Measurements from ENCODE around the gene CNOT6. TPM values are rescaled to one million over a fixed set of nuclear protein-coding genes. Genes with fewer than 3 reads are reported as not detected.

CNOT6 gene
- total and polyA plus RNA-seq, 3 donors from 2014 or later, result 22.1 to 29.7 (median 28.9) TPM

DNA sequence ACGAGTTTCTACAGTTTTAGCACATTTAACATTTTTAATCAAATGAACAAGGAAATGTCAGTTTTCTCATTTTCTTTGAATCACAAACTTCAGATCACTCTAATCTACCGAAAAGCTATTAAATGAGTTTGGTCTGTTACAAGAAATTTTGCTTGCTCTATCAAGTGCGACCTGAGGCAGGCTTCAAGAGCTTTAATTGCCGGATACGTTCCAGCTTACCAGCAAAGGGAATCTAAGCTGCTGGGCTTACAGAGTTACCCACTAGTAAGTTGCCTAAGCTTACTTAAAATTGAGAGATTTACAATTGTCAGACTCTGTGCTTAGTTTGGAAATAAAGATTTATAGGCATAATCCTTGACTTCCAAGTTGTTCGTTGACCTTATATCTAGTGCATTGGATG, 86.5 kb downstream of the CNOT6 start:
- intact Hi-C loops (cut with DNase I; ENCODE audit: low total_unique reads), result no loop called here
- H3K9me3 ChIP-seq, result no peaks in the 10 kb centered on the region
- DNase-seq, result no peak
- H3K36me3 ChIP-seq (ENCODE audit: low read depth, missing control alignments), result no peaks in the 10 kb centered on the region
- no peak for TF ChIP-seq POLR2A (IDR thresholded peaks at IDR 0.05)
- TF ChIP-seq, protein P1, sequence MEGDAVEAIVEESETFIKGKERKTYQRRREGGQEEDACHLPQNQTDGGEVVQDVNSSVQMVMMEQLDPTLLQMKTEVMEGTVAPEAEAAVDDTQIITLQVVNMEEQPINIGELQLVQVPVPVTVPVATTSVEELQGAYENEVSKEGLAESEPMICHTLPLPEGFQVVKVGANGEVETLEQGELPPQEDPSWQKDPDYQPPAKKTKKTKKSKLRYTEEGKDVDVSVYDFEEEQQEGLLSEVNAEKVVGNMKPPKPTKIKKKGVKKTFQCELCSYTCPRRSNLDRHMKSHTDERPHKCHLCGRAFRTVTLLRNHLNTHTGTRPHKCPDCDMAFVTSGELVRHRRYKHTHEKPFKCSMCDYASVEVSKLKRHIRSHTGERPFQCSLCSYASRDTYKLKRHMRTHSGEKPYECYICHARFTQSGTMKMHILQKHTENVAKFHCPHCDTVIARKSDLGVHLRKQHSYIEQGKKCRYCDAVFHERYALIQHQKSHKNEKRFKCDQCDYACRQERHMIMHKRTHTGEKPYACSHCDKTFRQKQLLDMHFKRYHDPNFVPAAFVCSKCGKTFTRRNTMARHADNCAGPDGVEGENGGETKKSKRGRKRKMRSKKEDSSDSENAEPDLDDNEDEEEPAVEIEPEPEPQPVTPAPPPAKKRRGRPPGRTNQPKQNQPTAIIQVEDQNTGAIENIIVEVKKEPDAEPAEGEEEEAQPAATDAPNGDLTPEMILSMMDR (IDR thresholded peaks at IDR 0.05), result no peak
- 77 to 79% methylated on average over 6 of the region's 6 CpGs for WGBS, 2 donors
- H3K27me3 ChIP-seq, result no peaks in the 10 kb centered on the region
- H3K4me1 ChIP-seq, result no peaks in the 10 kb centered on the region
- no peak overlapping the region for H3K4me3 ChIP-seq
- H3K27ac ChIP-seq, result no peak overlapping the region

DNA sequence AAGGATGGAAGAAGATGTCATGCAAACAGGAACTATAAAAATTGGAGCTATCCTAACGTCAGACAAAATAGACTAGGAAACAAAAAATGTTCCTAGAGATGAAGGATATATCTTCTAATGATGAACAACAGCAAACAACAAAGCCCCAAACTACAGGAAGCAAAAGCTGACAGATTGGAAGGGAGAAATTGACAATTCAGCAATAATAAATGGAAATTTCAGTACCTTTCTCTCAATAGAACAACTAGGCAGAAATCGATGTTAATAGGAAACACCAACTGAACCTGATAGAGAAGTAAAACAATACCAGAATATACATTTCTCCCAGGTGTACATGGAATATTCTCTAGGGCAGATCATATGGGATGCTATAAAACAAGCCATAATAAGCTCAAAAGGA, 89.6 kb downstream of the CNOT6 start:
- no peak overlapping the region for H3K27ac ChIP-seq
- DNase-seq, result no peak
- no peak for TF ChIP-seq POLR2A (IDR thresholded peaks at IDR 0.05)
- WGBS, 2 donors, result 60 to 73% methylated on average over 2 of the region's 2 CpGs
- no peaks in the 10 kb centered on the region for H3K4me1 ChIP-seq
- no peaks in the 10 kb centered on the region for H3K36me3 ChIP-seq (ENCODE audit: low read depth, missing control alignments)
- no peak overlapping the region for H3K4me3 ChIP-seq
- intact Hi-C loops (cut with DNase I; ENCODE audit: low total_unique reads), result no loop called here
- H3K9me3 ChIP-seq, result no peaks in the 10 kb centered on the region
- H3K27me3 ChIP-seq, result no peaks in the 10 kb centered on the region

DNA sequence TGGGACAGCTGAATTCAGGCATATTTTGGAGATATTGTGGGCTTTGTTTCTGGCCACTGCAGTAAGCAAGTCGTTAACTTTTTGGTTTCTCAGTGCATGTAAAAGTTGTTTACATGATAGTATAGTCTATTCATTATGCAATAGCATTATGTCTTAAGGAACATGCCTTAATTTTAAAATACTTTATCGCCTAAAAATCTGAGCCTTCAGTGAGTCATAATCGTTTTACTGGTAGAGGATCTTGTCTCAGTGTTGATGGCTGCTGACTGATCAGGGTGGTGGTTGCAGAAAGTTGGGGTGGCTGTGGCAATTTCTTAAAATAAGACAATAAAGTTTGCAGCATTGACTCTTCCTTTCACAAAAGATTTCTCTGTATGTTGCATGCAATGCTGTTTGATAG, 92.0 kb downstream of the CNOT6 start:
- no peaks in the 10 kb centered on the region for H3K4me1 ChIP-seq
- no peak for DNase-seq
- no peak overlapping the region for H3K4me3 ChIP-seq
- no peak for TF ChIP-seq POLR2A (IDR thresholded peaks at IDR 0.05)
- TF ChIP-seq, protein P1 (IDR thresholded peaks at IDR 0.05), result no peak
- H3K27ac ChIP-seq, result no peak overlapping the region
- no peaks in the 10 kb centered on the region for H3K9me3 ChIP-seq
- intact Hi-C loops (cut with DNase I; ENCODE audit: low total_unique reads), result no loop called here
- WGBS, 2 donors, result 87 to 88% methylated on average over 3 of the region's 3 CpGs
- no peaks in the 10 kb centered on the region for H3K27me3 ChIP-seq
- H3K36me3 ChIP-seq (ENCODE audit: low read depth, missing control alignments), result no peaks in the 10 kb centered on the region

DNA sequence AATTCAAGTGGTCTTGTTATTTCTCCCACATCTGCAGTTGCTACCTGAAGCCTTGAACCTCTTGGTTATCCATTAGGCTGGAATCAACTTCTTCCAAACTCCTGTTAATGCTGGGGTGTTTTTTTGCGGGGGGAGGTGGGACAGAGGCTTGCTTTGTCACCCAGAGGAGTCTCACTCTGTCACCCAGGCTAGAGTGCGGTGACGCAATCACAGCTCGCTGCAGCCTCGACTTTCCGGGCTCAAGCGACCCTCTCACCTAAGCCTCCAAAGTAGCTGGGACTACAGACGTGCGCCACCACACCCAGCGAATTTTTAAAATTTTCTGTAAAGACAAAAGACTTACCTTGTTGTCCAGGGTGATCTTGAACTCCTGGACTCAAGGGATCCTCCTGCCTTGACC, 92.7 kb downstream of the CNOT6 start:
- Histone ChIP-seq H3K36me3 (ENCODE audit: low read depth, missing control alignments) (no peaks in the 10 kb centered on the region), H3K4me1 (peaks cover 3% of the 10 kb centered on the region), H3K9me3 (no peaks in the 10 kb centered on the region), H3K27ac (no peak overlapping the region), H3K27me3 (no peaks in the 10 kb centered on the region), H3K4me3 (no peak overlapping the region)
- 95% methylated on average over 8 to 10 of the region's 10 CpGs for WGBS, 2 donors
- DNase-seq, result peak; percentile 10
- intact Hi-C loops (cut with DNase I; ENCODE audit: low total_unique reads), result no loop called here
- TF ChIP-seq POLR2A (IDR thresholded peaks at IDR 0.05), result no peak
- TF ChIP-seq, protein P1 (IDR thresholded peaks at IDR 0.05), result no peak

DNA sequence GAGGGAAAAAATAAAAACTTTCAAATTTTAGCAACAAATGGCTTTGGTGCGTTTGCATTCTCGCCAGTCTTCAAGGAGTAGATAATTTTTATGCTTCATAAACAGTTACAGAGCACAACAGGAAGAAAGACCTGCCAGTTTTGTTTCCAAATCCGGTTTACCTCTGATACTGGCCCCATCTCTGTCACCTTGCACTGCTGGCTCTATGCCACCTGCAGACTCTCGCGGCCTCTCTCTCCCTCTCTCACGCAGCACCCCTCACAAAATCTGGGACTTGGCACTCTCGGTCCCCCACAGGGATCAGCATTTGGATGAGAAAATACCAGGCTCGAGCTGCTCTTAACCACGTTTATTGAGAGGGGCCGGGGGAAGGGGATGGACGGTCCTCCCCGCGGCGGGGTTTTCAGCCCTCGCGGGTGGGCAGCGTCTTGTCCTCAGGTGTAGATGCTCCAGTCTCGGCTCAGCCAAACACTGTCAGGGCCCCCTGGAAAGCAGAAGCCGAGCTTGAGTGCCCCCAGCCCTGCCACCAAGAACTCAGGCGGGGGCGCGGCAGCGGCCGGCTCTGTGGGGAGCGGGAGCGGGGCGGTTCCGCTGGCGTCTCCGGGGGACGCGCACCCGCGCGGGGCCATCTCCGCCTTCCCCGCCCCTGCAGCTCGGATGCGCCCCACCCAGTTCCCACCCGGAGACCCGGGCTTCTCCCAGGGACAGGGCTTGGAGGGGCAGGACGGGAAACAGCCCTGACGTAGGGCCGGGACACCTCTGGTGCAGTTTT, 95.8 kb downstream of the CNOT6 start:
- peak; percentile 13 for DNase-seq
- Histone ChIP-seq H3K4me3 (peak overlapping the region; percentile 4 to 48), H3K9me3 (no peaks in the 10 kb centered on the region), H3K36me3 (ENCODE audit: low read depth, missing control alignments) (no peaks in the 10 kb centered on the region), H3K27me3 (no peaks in the 10 kb centered on the region), H3K27ac (no peak overlapping the region), H3K4me1 (peaks cover 3% of the 10 kb centered on the region)
- 1 to 2% methylated on average over 7 to 26 of the region's 44 CpGs for WGBS, 2 donors
- intact Hi-C loops (cut with DNase I; ENCODE audit: low total_unique reads), result no loop called here
- TF ChIP-seq, protein P1 (IDR thresholded peaks at IDR 0.05), result no peak
- TF ChIP-seq POLR2A (IDR thresholded peaks at IDR 0.05), result no peak

All from testis (tissue), 3 donors.